ENCODE results near the gene CHD9.
"Not testable (repeated sequence)": the region's sequence is repeated elsewhere in the genome, so short reads cannot be mapped to it uniquely, and the experiment has no call there.

The CHD9 gene

DNA sequence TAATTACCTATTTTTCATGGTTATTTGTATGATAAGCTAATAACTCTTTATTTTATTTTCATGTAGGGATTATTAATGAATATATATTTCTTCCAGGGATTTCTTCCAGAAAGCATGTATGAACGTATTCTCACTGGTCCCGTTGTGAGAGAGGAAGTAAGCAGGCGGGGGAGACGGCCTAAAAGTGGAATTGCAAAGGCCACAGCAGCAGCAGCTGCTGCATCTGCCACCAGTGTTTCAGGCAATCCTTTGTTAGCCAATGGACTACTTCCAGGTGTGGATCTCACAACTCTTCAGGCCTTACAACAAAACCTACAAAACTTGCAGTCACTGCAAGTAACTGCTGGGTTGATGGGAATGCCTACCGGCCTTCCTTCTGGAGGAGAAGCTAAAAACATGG lies 269.1 kb downstream of the CHD9 start:
- no peak for ATAC-seq

DNA sequence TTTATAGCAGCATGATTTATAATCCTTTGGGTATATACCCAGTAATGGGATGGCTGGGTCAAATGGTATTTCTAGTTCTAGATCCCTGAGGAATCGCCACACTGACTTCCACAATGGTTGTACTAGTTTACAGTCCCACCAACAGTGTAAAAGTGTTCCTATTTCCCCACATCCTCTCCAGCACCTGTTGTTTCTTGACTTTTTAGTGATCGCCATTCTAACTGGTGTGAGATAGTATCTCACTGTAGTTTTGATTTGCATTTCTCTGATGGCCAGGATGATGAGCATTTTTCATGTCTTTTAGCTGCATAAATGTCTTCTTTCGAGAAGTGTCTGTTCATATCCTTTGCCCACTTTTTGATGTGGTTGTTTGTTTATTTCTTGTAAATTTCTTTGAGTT lies 276.2 kb downstream of the CHD9 start:
- ATAC-seq = not testable (repeated sequence)

More for the DNA sequence above, 269.1 kb downstream of the CHD9 start:
- TF ChIP-seq, protein P1, sequence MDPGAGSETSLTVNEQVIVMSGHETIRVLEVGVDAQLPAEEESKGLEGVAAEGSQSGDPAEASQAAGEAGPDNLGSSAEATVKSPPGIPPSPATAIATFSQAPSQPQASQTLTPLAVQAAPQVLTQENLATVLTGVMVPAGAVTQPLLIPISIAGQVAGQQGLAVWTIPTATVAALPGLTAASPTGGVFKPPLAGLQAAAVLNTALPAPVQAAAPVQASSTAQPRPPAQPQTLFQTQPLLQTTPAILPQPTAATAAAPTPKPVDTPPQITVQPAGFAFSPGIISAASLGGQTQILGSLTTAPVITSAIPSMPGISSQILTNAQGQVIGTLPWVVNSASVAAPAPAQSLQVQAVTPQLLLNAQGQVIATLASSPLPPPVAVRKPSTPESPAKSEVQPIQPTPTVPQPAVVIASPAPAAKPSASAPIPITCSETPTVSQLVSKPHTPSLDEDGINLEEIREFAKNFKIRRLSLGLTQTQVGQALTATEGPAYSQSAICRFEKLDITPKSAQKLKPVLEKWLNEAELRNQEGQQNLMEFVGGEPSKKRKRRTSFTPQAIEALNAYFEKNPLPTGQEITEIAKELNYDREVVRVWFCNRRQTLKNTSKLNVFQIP (CRISPR knock-in tag; IDR thresholded peaks at IDR 0.05; ENCODE audit: borderline replicate concordance, low read depth) = no peak
- no peak for TF ChIP-seq ARNTL (CRISPR knock-in tag; IDR thresholded peaks at IDR 0.05; ENCODE audit: borderline replicate concordance, low read depth)
- TF ChIP-seq BACH2 (CRISPR knock-in tag; IDR thresholded peaks at IDR 0.05; ENCODE audit: borderline replicate concordance) = no peak
- no peak for TF ChIP-seq ISL1 (CRISPR knock-in tag; IDR thresholded peaks at IDR 0.05)
- no peak for TF ChIP-seq ZNF8 (CRISPR knock-in tag; IDR thresholded peaks at IDR 0.05)
- TF ChIP-seq RARB (CRISPR knock-in tag; IDR thresholded peaks at IDR 0.05) = no peak

DNA sequence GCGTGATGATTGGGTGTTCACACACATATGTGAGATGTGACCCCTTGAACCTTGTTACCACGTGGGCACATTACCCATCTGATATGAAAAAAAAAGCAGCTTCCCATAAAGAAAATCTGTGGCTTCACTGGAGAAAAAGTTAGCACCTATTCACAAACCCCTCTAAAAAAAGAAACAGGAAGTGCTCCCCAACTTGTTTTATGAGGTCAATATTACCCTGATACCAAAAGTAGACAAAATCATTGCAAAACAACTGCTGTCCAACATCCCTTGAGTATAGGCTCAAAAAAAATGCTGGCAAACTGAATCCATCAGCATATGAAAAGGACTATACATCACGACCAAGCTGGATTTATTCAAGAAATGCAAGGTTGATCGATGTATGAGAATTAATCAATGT lies 279.8 kb downstream of the CHD9 start:
- ATAC-seq = no peak; the same call in 2 of the 3 replicates
- no peak for TF ChIP-seq ESRRG (CRISPR knock-in tag; IDR thresholded peaks at IDR 0.05)
- TF ChIP-seq RARB (CRISPR knock-in tag; IDR thresholded peaks at IDR 0.05) = no peak
- TF ChIP-seq, protein P1 (CRISPR knock-in tag; IDR thresholded peaks at IDR 0.05; ENCODE audit: borderline replicate concordance, low read depth) = no peak
- TF ChIP-seq ZNF70 (CRISPR knock-in tag; IDR thresholded peaks at IDR 0.05) = no peak
- TF ChIP-seq, protein P2, sequence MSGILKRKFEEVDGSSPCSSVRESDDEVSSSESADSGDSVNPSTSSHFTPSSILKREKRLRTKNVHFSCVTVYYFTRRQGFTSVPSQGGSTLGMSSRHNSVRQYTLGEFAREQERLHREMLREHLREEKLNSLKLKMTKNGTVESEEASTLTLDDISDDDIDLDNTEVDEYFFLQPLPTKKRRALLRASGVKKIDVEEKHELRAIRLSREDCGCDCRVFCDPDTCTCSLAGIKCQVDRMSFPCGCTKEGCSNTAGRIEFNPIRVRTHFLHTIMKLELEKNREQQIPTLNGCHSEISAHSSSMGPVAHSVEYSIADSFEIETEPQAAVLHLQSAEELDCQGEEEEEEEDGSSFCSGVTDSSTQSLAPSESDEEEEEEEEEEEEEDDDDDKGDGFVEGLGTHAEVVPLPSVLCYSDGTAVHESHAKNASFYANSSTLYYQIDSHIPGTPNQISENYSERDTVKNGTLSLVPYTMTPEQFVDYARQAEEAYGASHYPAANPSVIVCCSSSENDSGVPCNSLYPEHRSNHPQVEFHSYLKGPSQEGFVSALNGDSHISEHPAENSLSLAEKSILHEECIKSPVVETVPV (CRISPR knock-in tag; IDR thresholded peaks at IDR 0.05) = no peak
- no peak for TF ChIP-seq ZFP30 (CRISPR knock-in tag; IDR thresholded peaks at IDR 0.05)
- TF ChIP-seq ZC3H10 (CRISPR knock-in tag; IDR thresholded peaks at IDR 0.05) = no peak

DNA sequence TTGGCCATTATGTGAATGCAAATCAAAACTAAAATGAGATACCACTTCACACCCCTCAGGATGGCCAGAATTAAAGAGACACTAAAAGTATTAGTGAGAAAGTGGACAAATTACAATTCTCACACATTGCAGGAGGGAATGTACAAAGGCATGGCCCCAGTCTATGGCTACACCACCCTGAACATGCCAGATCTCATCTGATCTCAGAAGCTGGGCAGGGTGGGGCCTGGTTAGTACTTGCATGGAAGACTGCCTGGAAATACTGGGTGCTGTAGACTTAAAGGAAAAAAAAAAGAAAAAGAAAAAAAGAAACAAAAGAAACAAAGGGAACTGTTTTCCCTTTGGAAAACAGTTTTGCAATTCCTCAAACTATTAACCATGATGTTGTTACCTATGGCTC lies 282.5 kb downstream of the CHD9 start:
- no peak for ATAC-seq
- TF ChIP-seq ZNF565 (CRISPR knock-in tag; conservative IDR thresholded peaks at IDR 0.05; ENCODE audit: low read depth) = no peak
- no peak for TF ChIP-seq TOX (CRISPR knock-in tag; IDR thresholded peaks at IDR 0.05; ENCODE audit: borderline replicate concordance)
- TF ChIP-seq ISL1 (CRISPR knock-in tag; IDR thresholded peaks at IDR 0.05) = no peak
- no peak for TF ChIP-seq BACH2 (CRISPR knock-in tag; IDR thresholded peaks at IDR 0.05; ENCODE audit: borderline replicate concordance)
- TF ChIP-seq ZC3H10 (CRISPR knock-in tag; IDR thresholded peaks at IDR 0.05) = no peak
- TF ChIP-seq, protein P2 (CRISPR knock-in tag; IDR thresholded peaks at IDR 0.05) = no peak
- TF ChIP-seq TCF4 (CRISPR knock-in tag; IDR thresholded peaks at IDR 0.05; ENCODE audit: borderline replicate concordance) = no peak
- TF ChIP-seq SNAI2 (CRISPR knock-in tag; IDR thresholded peaks at IDR 0.05) = no peak
- no peak for TF ChIP-seq ZFP30 (CRISPR knock-in tag; IDR thresholded peaks at IDR 0.05)
- TF ChIP-seq, protein P3, sequence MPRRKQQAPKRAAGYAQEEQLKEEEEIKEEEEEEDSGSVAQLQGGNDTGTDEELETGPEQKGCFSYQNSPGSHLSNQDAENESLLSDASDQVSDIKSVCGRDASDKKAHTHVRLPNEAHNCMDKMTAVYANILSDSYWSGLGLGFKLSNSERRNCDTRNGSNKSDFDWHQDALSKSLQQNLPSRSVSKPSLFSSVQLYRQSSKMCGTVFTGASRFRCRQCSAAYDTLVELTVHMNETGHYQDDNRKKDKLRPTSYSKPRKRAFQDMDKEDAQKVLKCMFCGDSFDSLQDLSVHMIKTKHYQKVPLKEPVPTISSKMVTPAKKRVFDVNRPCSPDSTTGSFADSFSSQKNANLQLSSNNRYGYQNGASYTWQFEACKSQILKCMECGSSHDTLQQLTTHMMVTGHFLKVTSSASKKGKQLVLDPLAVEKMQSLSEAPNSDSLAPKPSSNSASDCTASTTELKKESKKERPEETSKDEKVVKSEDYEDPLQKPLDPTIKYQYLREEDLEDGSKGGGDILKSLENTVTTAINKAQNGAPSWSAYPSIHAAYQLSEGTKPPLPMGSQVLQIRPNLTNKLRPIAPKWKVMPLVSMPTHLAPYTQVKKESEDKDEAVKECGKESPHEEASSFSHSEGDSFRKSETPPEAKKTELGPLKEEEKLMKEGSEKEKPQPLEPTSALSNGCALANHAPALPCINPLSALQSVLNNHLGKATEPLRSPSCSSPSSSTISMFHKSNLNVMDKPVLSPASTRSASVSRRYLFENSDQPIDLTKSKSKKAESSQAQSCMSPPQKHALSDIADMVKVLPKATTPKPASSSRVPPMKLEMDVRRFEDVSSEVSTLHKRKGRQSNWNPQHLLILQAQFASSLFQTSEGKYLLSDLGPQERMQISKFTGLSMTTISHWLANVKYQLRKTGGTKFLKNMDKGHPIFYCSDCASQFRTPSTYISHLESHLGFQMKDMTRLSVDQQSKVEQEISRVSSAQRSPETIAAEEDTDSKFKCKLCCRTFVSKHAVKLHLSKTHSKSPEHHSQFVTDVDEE (CRISPR knock-in tag; IDR thresholded peaks at IDR 0.05) = no peak
- TF ChIP-seq ZNF70 (CRISPR knock-in tag; IDR thresholded peaks at IDR 0.05) = no peak
- no peak for TF ChIP-seq PATZ1 (CRISPR knock-in tag; IDR thresholded peaks at IDR 0.05; ENCODE audit: borderline replicate concordance)
- no peak for TF ChIP-seq ZNF8 (CRISPR knock-in tag; IDR thresholded peaks at IDR 0.05)
- no peak for TF ChIP-seq PPARA (CRISPR knock-in tag; IDR thresholded peaks at IDR 0.05; ENCODE audit: borderline replicate concordance)
- TF ChIP-seq RARB (CRISPR knock-in tag; IDR thresholded peaks at IDR 0.05) = no peak
- TF ChIP-seq, protein P1 (CRISPR knock-in tag; IDR thresholded peaks at IDR 0.05; ENCODE audit: borderline replicate concordance, low read depth) = no peak

Data from SK-N-SH treated with all-trans-retinoic acid at 6 μM for 48 hours (cell line).